Type B pancreatic cell (in vitro differentiated cells): ENCODE results near the gene ST7L. TPM values are rescaled to one million over a fixed set of nuclear protein-coding genes. Genes with fewer than 3 reads are reported as not detected.
"Not testable (repeated sequence)": the region's sequence is repeated elsewhere in the genome, so short reads cannot be mapped to it uniquely, and the experiment has no call there.

Source experiments
- DNase-seq: peaks from one replicate; pipeline ENCODE4 v3.0.0; 2021; ENCODE audit warnings: mixed read lengths; ENCODE audit not compliant: unreplicated experiment; ENCODE audit errors: extremely low spot score
- H3K27ac Mint-ChIP-seq: 2 replicates; pipeline ENCODE4 v1.8.0; 2021; ENCODE audit warnings: mild to moderate bottlenecking, mixed read lengths
- H3K27me3 Mint-ChIP-seq: 2 replicates; pipeline ENCODE4 v1.8.0; 2021; ENCODE audit warnings: mixed read lengths
- H3K36me3 Mint-ChIP-seq: 2 replicates; pipeline ENCODE4 v1.8.0; 2021; ENCODE audit warnings: mixed read lengths
- H3K4me1 Mint-ChIP-seq: one replicate; pipeline ENCODE4 v1.8.0; 2021; ENCODE audit warnings: mixed read lengths; ENCODE audit not compliant: unreplicated experiment
- H3K4me3 Mint-ChIP-seq: 2 replicates; pipeline ENCODE4 v1.8.0; 2021; ENCODE audit warnings: mild to moderate bottlenecking, mixed read lengths
- H3K9me3 Mint-ChIP-seq: 2 replicates; pipeline ENCODE4 v1.8.0; 2021; ENCODE audit warnings: mixed read lengths
- total RNA-seq: library from RNA; stranded (reverse); gene quantifications from 2 replicates; pipeline ENCODE4 v1.2.1, GENCODE V29; 2021; ENCODE audit warnings: low replicate concordance
- TF ChIP-seq, protein P1 (sequence below): fragments of 200-600 bp; sonication (generic); conservative IDR thresholded peaks from 2 replicates; pipeline ENCODE4 v1.5.0; 2021; ENCODE audit warnings: antibody characterized with exemption, mild to moderate bottlenecking

The ST7L gene
- total RNA-seq, 1 donor from 2014 or later = 22.0 TPM

DNA sequence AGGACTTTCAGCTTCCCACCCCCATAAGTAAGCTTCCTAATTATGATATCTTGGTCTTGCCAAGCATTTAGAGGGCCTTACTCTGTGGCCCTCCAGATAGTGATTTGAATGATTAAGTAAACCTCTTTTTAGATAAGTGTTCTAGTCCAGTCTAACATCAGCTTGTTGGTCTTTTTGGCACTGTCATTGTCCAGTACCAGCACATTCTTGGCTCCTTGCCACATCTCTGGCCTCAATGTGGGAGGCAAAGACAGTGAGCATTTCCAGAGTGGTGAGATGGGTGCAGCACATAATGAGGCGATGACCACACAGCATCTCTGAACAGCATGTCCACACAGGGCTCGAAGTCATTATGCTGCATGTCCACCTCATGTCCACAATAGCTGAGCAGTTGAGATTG, 6.8 kb upstream of the ST7L start:
- H3K4me1 Mint-ChIP-seq = peaks cover 24% of the 10 kb centered on the region
- H3K36me3 Mint-ChIP-seq = peaks cover 9% of the 10 kb centered on the region
- no peak overlapping the region for H3K27ac Mint-ChIP-seq
- TF ChIP-seq, protein P1, sequence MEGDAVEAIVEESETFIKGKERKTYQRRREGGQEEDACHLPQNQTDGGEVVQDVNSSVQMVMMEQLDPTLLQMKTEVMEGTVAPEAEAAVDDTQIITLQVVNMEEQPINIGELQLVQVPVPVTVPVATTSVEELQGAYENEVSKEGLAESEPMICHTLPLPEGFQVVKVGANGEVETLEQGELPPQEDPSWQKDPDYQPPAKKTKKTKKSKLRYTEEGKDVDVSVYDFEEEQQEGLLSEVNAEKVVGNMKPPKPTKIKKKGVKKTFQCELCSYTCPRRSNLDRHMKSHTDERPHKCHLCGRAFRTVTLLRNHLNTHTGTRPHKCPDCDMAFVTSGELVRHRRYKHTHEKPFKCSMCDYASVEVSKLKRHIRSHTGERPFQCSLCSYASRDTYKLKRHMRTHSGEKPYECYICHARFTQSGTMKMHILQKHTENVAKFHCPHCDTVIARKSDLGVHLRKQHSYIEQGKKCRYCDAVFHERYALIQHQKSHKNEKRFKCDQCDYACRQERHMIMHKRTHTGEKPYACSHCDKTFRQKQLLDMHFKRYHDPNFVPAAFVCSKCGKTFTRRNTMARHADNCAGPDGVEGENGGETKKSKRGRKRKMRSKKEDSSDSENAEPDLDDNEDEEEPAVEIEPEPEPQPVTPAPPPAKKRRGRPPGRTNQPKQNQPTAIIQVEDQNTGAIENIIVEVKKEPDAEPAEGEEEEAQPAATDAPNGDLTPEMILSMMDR = no peak
- DNase-seq = no peak
- H3K9me3 Mint-ChIP-seq = no peaks in the 10 kb centered on the region
- H3K27me3 Mint-ChIP-seq = no peaks in the 10 kb centered on the region
- H3K4me3 Mint-ChIP-seq = no peak overlapping the region

DNA sequence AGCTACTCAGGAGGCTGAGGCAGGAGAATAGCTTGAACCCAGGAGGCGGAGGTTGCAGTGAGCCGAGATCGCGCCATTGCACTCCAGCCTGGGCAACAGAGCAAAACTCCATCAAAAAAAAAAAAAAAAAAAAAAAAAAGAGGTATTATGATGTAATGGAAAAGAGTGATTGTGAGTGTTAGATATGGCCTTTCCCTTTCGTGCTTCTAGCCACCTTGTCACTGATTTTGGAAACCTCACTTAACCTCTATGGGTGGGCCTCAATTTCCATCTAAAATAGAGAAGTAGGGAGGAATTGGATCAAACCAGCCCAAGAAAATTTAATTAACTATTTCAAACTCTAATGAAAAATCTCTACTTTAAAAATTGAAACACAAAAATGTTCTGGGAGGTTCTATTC, 5.6 kb upstream of the ST7L start:
- peaks cover 25% of the 10 kb centered on the region for H3K4me1 Mint-ChIP-seq
- not testable (repeated sequence) for H3K27me3 Mint-ChIP-seq, H3K36me3 Mint-ChIP-seq, H3K4me3 Mint-ChIP-seq, H3K27ac Mint-ChIP-seq, DNase-seq, H3K9me3 Mint-ChIP-seq

DNA sequence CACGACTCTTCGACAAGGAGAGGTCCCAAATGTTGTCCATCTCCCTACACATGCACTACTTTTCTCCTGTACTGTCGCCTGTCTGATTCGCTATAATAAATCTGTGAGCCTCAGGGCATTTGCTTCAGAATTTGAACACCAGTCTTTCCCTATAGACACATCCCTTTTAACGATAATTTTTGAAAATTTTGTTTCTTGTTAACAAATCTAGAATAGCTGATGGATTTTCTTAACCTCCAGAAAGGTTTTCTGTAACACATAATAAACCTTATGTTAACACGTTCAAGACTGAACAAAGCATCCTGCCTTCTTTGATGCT, 1.4 kb upstream of the ST7L start:
- peaks cover 26% of the 10 kb centered on the region for H3K4me1 Mint-ChIP-seq
- H3K36me3 Mint-ChIP-seq = no peaks in the 10 kb centered on the region
- H3K27ac Mint-ChIP-seq = peak overlapping the region; percentile 92
- DNase-seq = no peak
- H3K4me3 Mint-ChIP-seq = peak overlapping the region; percentile 98
- TF ChIP-seq, protein P1 = no peak
- H3K27me3 Mint-ChIP-seq = no peaks in the 10 kb centered on the region
- no peaks in the 10 kb centered on the region for H3K9me3 Mint-ChIP-seq

DNA sequence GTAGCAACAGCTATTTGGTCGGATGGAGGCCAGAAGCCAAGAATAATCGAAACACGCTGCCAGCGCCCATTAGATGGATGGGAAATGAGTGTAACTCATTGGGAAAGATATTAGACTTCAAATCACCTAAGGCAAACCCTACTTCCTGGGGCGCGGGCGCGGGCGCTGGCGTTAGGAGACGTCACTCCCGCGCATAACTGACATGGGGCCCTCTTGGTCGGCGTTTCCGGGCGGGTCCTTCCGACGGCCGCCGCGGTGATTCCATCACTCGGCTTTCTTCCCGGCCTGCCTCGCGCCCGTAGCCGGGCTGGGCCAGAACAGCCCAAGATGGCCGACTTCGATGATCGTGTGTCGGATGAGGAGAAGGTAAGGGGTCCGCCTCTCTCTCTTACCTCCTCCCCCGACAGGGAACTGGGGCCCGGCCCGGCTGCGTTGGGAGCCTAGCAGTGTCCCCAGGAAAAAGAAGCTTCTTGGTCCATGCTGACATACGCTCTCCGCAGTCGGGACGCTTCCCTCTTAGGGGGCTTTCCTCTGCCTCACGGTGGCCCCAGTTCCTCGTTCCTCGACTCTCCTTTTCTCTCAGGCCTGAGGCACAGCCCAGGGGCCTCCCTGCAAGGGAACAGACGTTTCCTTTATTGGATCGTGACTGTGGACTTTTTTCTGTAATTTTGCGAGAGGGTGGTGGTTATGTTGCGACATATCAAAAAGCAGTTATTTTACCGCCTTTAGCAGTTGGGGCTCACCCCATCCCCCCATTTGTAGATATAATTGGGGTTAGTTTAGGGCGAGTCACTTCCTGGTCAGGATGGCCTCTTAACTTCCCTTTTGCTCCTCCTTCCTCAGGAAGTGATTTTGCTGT, 806 bp upstream of the ST7L start, which contains the start of gene CAPZA1:
Gene CAPZA1, plus strand, starts transcription at position 315 of the 859 bp plus-strand sequence. Its CDS starts 13 bp downstream, at position 328.
- peak within 1 kb of the TSS; percentile 98 for H3K4me3 Mint-ChIP-seq
- H3K27ac Mint-ChIP-seq = peak within 1 kb of the TSS; percentile 92
- no peaks in the 10 kb centered on the region for H3K9me3 Mint-ChIP-seq
- H3K27me3 Mint-ChIP-seq = no peaks in the 10 kb centered on the region
- DNase-seq = peak; percentile 90
- H3K36me3 Mint-ChIP-seq = no peaks in the 10 kb centered on the region
- TF ChIP-seq, protein P1 = no peak
- H3K4me1 Mint-ChIP-seq = peaks cover 23% of the 10 kb centered on the region

DNA sequence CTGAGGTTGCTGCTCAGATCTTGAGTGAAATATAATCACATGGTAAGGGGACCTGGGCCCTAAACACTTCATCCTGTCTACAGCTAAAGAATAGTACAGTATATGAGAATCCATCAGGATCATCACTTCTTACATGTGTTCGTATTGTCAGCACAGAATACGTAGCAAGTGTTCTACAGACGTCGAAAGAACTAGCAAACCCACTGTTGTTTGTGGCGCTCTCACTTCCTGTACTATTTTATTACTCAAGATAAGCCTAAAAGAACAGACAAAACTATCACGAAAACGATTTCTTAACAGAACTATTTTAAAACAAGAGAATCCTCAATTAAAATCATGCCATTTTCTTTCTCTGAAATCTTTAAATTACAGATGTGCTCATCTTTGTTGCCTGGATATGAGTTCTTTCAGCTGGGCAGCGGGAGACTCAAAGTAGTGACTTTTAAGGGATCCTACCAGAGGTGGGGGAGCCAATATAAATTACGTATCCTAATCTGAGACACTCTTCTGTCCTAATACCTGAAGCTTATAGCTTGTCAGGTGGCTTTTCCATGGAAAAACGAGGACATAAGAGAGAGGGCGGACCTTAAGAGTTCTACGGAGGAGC, 724 bp downstream of the ST7L start:
- H3K4me1 Mint-ChIP-seq = peaks cover 21% of the 10 kb centered on the region
- H3K36me3 Mint-ChIP-seq = peaks cover 3% of the 10 kb centered on the region
- H3K27ac Mint-ChIP-seq = peak overlapping the region; percentile 92
- H3K27me3 Mint-ChIP-seq = no peaks in the 10 kb centered on the region
- H3K4me3 Mint-ChIP-seq = peak overlapping the region; percentile 98
- no peak for DNase-seq
- TF ChIP-seq, protein P1 = no peak
- H3K9me3 Mint-ChIP-seq = no peaks in the 10 kb centered on the region

DNA sequence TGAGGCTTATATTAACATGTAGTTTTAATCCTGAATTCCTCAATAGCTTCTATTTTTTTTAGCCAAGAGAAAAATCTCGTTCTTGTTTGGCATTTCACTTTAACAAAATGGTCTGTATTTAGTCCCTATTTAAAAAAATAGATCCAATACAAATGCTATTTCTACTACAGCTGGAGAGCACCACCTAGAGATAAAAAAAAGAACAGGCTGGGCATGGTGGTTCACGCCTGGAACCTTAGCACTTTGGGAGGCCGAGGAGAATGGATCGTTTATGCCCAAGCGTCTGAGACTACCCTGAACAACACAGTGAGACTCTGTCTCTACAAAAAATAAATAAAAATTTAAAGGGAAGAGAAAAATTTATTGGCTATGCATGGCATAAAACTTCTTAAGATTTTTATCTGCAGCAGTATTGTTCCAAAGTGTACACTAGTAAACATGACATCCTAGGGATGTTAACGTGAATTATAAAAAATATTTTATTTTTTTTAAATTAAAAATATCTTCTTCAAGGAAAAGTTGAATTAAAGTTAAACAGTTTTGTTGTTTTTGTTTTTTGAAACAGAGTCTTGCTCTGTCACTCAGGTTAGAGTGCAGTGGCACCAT, 4.4 kb downstream of the ST7L start:
- H3K27me3 Mint-ChIP-seq = no peaks in the 10 kb centered on the region
- H3K9me3 Mint-ChIP-seq = no peaks in the 10 kb centered on the region
- no peak overlapping the region for H3K4me3 Mint-ChIP-seq
- H3K4me1 Mint-ChIP-seq = peaks cover 8% of the 10 kb centered on the region
- peak overlapping the region; percentile 55 for H3K27ac Mint-ChIP-seq
- DNase-seq = no peak
- H3K36me3 Mint-ChIP-seq = peaks cover 8% of the 10 kb centered on the region
- TF ChIP-seq, protein P1 = peak; percentile 68
